H1 (cell line): ENCODE measurements around the gene GLB1L2. TPM values are rescaled to one million over a fixed set of nuclear protein-coding genes. Genes with fewer than 3 reads are reported as not detected.

Source experiments
- CTCF ChIA-PET: fragments of 300-600 bp; sonication (Branson Sonifier 250); formaldehyde crosslinking; loops from one replicate; lab custom pipeline; 2021; ENCODE audit not compliant: partially characterized antibody; lab: Charles Lee
- POLR2A ChIA-PET: fragments of 300-600 bp; sonication (Branson Sonifier 250); formaldehyde crosslinking; loops from one replicate; lab custom pipeline; 2021; ENCODE audit warnings: inconsistent platforms; ENCODE audit not compliant: partially characterized antibody; lab: Charles Lee
- DNase-seq, 2 experiments: peaks; one replicate each; pipeline versions ENCODE4 v3.0.0 to v3.0.0-alpha.2; 2010 to 2022; ENCODE audit warnings: low spot score in 2 of 2, low read depth in 1 of 2, mixed read lengths in 1 of 2
- FAIRE-seq: peaks from 2 replicates; lab custom pipeline; 2011; peaks lifted over from hg19 to GRCh38; lab: Jason Lieb, UNC
- H2AFZ ChIP-seq: 2 replicates; pipeline ENCODE4 v1.8.1; 2012; ENCODE audit warnings: low read length, inconsistent platforms
- H2AK5ac ChIP-seq: 2 replicates; pipeline ENCODE4 v1.6.1; 2013; ENCODE audit warnings: low read depth, low read length
- H2BK120ac ChIP-seq: replicated peaks from 2 replicates; pipeline ENCODE3; 2013; ENCODE audit warnings: low read depth, low read length, inconsistent platforms
- H2BK12ac ChIP-seq: 2 replicates; pipeline ENCODE4 v1.6.1; 2013; ENCODE audit warnings: low read depth, low read length
- H2BK15ac ChIP-seq: 2 replicates; pipeline ENCODE4 v1.6.1; 2013; ENCODE audit warnings: low read length
- H2BK20ac ChIP-seq: 2 replicates; pipeline ENCODE4 v1.6.1; 2013; ENCODE audit warnings: low read length
- H2BK5ac ChIP-seq: 2 replicates; pipeline ENCODE4 v1.6.1; 2013; ENCODE audit warnings: low read depth, low read length
- H3K14ac ChIP-seq: 2 replicates; pipeline ENCODE4 v1.6.1; 2013; ENCODE audit warnings: inconsistent platforms; ENCODE audit not compliant: insufficient read length
- H3K18ac ChIP-seq: 2 replicates; pipeline ENCODE4 v1.6.1; 2013; ENCODE audit warnings: low read length; ENCODE audit errors: extremely low read depth
- H3K23ac ChIP-seq: 2 replicates; pipeline ENCODE4 v1.6.1; 2013; ENCODE audit warnings: inconsistent platforms; ENCODE audit not compliant: insufficient read length
- H3K23me2 ChIP-seq: 2 replicates; pipeline ENCODE4 v1.6.1; 2013; ENCODE audit warnings: low read depth, low read length
- H3K27ac ChIP-seq: 2 replicates; pipeline ENCODE4 v1.6.1; 2011; ENCODE audit warnings: low read depth, low read length, inconsistent platforms
- H3K27me3 ChIP-seq, 4 experiments: replicated peaks in 1 of 4; 1 replicate in 1 of 4; 2 replicates in 3 of 4; pipeline versions ENCODE4 v1.6.1 to v1.8.1; 2011 to 2013; ENCODE audit warnings: low read length in 3 of 4, mild to moderate bottlenecking in 3 of 4, inconsistent platforms in 2 of 4, mixed read lengths in 2 of 4, moderate library complexity in 1 of 4; ENCODE audit not compliant: control insufficient read depth in 3 of 4, insufficient read depth in 3 of 4; ENCODE audit errors: extremely low read depth in 1 of 4
- H3K36me3 ChIP-seq, 4 experiments: 2 replicates each; pipeline versions ENCODE4 v1.6.1 to v1.8.1; 2011 to 2013; ENCODE audit warnings: mild to moderate bottlenecking in 4 of 4, low read length in 3 of 4, moderate library complexity in 2 of 4, control low read depth in 1 of 4, inconsistent platforms in 1 of 4; ENCODE audit not compliant: insufficient read depth in 4 of 4, control insufficient read depth in 2 of 4
- H3K4ac ChIP-seq: replicated peaks from 2 replicates; pipeline ENCODE3; 2013; ENCODE audit warnings: low read length, low read depth, mixed read lengths, inconsistent platforms; ENCODE audit not compliant: insufficient read length
- H3K4me1 ChIP-seq, 4 experiments: replicated peaks in 1 of 4; 1 replicate in 1 of 4; 2 replicates in 3 of 4; pipeline versions ENCODE4 v1.6.1 to v1.8.1; 2011 to 2013; ENCODE audit warnings: low read length in 3 of 4, inconsistent platforms in 2 of 4, mixed read lengths in 1 of 4; ENCODE audit not compliant: insufficient read depth in 4 of 4, control insufficient read depth in 3 of 4
- H3K4me2 ChIP-seq, 2 experiments: 2 replicates each; pipeline versions ENCODE4 v1.6.1 to v1.8.1; 2011 to 2013; ENCODE audit warnings: low read depth in 2 of 2, low read length in 2 of 2, control low read depth in 1 of 2, inconsistent platforms in 1 of 2, mild to moderate bottlenecking in 1 of 2; ENCODE audit not compliant: insufficient read depth in 1 of 2
- H3K4me3 ChIP-seq, 4 experiments: fragments of 200-600, 300-600 bp in 1 of 4; sonication (generic), shearing (Covaris generic), sonication (Bioruptor Twin) in 1 of 4; 2 replicates each; pipeline versions ENCODE4 v1.5.1 to v1.8.1; 2011 to 2016; ENCODE audit warnings: low read length in 4 of 4, low read depth in 3 of 4, control low read depth in 2 of 4, inconsistent platforms in 2 of 4, mild to moderate bottlenecking in 2 of 4, mixed read lengths in 1 of 4, moderate library complexity in 1 of 4; ENCODE audit not compliant: insufficient read depth in 2 of 4; ENCODE audit errors: extremely low read depth in 1 of 4
- H3K56ac ChIP-seq: replicated peaks from 2 replicates; pipeline ENCODE3; 2013; ENCODE audit warnings: low read depth, mild to moderate bottlenecking, mixed read lengths, low read length, inconsistent platforms; ENCODE audit not compliant: insufficient read length
- H3K79me1 ChIP-seq: 2 replicates; pipeline ENCODE4 v1.6.1; 2013; ENCODE audit warnings: low read depth, low read length, control low read depth
- H3K79me2 ChIP-seq, 2 experiments: 2 replicates each; pipeline versions ENCODE4 v1.6.1 to v1.8.1; 2012 to 2013; ENCODE audit warnings: low read length in 2 of 2, mild to moderate bottlenecking in 2 of 2, inconsistent platforms in 1 of 2; ENCODE audit not compliant: insufficient read depth in 2 of 2, control insufficient read depth in 1 of 2
- H3K9ac ChIP-seq, 4 experiments: replicated peaks in 1 of 4; 1 replicate in 1 of 4; 2 replicates in 3 of 4; pipeline versions ENCODE4 v1.6.1 to v1.8.1; 2011 to 2013; ENCODE audit warnings: low read depth in 3 of 4, low read length in 3 of 4, control low read depth in 2 of 4, mild to moderate bottlenecking in 2 of 4, moderate library complexity in 2 of 4, inconsistent platforms in 1 of 4; ENCODE audit errors: extremely low read depth in 1 of 4
- H3K9me3 ChIP-seq, 2 experiments: 2 replicates each; pipeline versions ENCODE4 v1.6.1 to v1.8.1; 2012 to 2013; ENCODE audit warnings: mild to moderate bottlenecking in 2 of 2, moderate library complexity in 2 of 2, control low read depth in 1 of 2, inconsistent platforms in 1 of 2, low read depth in 1 of 2, low read length in 1 of 2, mixed read lengths in 1 of 2; ENCODE audit not compliant: insufficient read depth in 2 of 2
- H4K20me1 ChIP-seq, 2 experiments: replicated peaks in 1 of 2; 2 replicates each; pipeline versions ENCODE3 to v1.8.1; 2011 to 2013; ENCODE audit warnings: inconsistent platforms in 2 of 2, low read length in 2 of 2, mild to moderate bottlenecking in 1 of 2; ENCODE audit not compliant: insufficient read depth in 2 of 2, control insufficient read depth in 1 of 2
- H4K5ac ChIP-seq: 2 replicates; pipeline ENCODE4 v1.6.1; 2013; ENCODE audit warnings: low read length, low read depth, mixed read lengths, inconsistent platforms; ENCODE audit not compliant: insufficient read length
- H4K8ac ChIP-seq: 2 replicates; pipeline ENCODE4 v1.8.0; 2013; ENCODE audit warnings: mild to moderate bottlenecking, moderate library complexity, low read length, inconsistent platforms; ENCODE audit not compliant: insufficient read depth; ENCODE audit errors: extremely low read depth
- H4K91ac ChIP-seq: replicated peaks from 2 replicates; pipeline ENCODE3; 2013; ENCODE audit warnings: low read length, mixed read lengths, inconsistent platforms; ENCODE audit not compliant: insufficient read length
- CHD1 ChIP-seq: IDR thresholded peaks from 2 replicates; pipeline ENCODE4 v1.6.1; 2012; ENCODE audit warnings: low read depth, low read length, improper control_type of control experiment
- KDM4A ChIP-seq: IDR thresholded peaks from one replicate; pipeline ENCODE4 v1.7.1; 2012; ENCODE audit warnings: low read depth, mild to moderate bottlenecking, moderate library complexity, low read length, inconsistent platforms; ENCODE audit not compliant: severe bottlenecking
- POLR2A ChIP-seq, 2 experiments: IDR thresholded peaks; 1 replicate in 1 of 2; 2 replicates in 1 of 2; pipeline ENCODE4 v1.6.1; 2011; ENCODE audit warnings: low read depth in 2 of 2, low read length in 2 of 2, mild to moderate bottlenecking in 2 of 2; ENCODE audit errors: control extremely low read depth in 1 of 2
- SIN3A ChIP-seq, 2 experiments: IDR thresholded peaks in 1 of 2; conservative IDR thresholded peaks in 1 of 2; 2 replicates each; pipeline ENCODE4 v1.6.1; 2011 to 2012; ENCODE audit warnings: low read length in 2 of 2, improper control_type of control experiment in 1 of 2, low read depth in 1 of 2, mild to moderate bottlenecking in 1 of 2
- SP4 ChIP-seq: IDR thresholded peaks from 2 replicates; pipeline ENCODE4 v1.6.1; 2012; ENCODE audit warnings: low read length, inconsistent platforms
- SRF ChIP-seq: IDR thresholded peaks from 2 replicates; pipeline ENCODE4 v1.6.1; 2011; ENCODE audit warnings: mild to moderate bottlenecking, low read depth, low read length, moderate library complexity
- TCF12 ChIP-seq: IDR thresholded peaks from 2 replicates; pipeline ENCODE4 v1.6.1; 2011; ENCODE audit warnings: low read depth, mild to moderate bottlenecking, low read length
- WGBS, 2 experiments: shearing (Covaris generic) in 1 of 2; methylation state at CpG; one replicate each; pipeline versions ENCODE4 v1.1.6 to v1.1.7; 2013 to 2015; ENCODE audit warnings: low lambda C conversion rate in 2 of 2, mixed read lengths in 2 of 2, inconsistent platforms in 1 of 2, low coverage in 1 of 2, missing lambda C conversion rate in 1 of 2; ENCODE audit not compliant: insufficient replicate concordance in 2 of 2, insufficient coverage in 1 of 2, insufficient read length in 1 of 2; ENCODE audit errors: extremely low coverage in 1 of 2, missing lambda C conversion rate in 1 of 2; 5-methylcytosine and 5-hydroxymethylcytosine counted together
- polyA plus RNA-seq, 7 experiments: library from polyadenylated mRNA; depleted of rRNA in 3 of 7; stranded (reverse) in 5 of 7; unstranded in 2 of 7; fragments of >200 nt in 5 of 7; fragments of 200-250 nt in 2 of 7; gene quantifications; 1 replicate in 5 of 7; 2 replicates in 1 of 7; 4 replicates in 1 of 7; pipeline versions ENCODE4 v1.2.1 to v1.2.3, GENCODE V29; 2011 to 2013; ENCODE audit warnings: missing spikeins in 2 of 7, mixed read lengths in 2 of 7
- total RNA-seq: library from RNA; stranded (reverse); fragmentation: NEBNext Ultra II Directional; extraction: Animal tissue kit (Norgen Biotek cat#: 25700); gene quantifications from 2 replicates; pipeline ENCODE4 v1.2.1, GENCODE V29; 2021

The GLB1L2 gene
- total and polyA plus RNA-seq, 2 of the 8 experiments (the other 6 are each of a cell fraction or from before 2014, with no cell fraction given) = 4.4 to 7.9 TPM

DNA sequence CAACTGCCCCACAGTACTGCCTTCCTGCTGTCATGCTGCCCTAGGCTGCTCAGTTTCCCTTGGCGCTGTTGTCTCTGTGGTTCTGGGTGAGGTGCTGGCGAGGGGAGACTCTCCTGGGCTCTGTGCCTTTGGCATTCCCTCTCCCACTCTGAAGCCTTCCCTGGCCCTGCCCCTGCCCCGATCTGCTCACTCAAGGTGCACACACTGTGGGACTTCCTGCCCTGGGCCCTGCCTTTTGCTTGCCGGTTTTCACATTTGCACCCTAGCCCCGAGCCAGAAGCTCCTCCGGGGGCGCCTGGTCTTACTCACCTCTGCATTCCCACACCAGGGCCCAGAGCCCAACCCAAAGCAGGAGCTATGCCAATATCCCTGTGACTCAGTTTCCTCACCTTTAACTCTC is 68.2 kb downstream of the GLB1L2 start:
- Histone ChIP-seq H3K36me3 (peaks cover 0 to 4% (median 0%) of the 10 kb centered on the region in 4 experiments; a peak in 1 of 8 replicates), H2AK5ac (0 out of 2 replicates have a peak overlapping the region, but pooled peaks have one; percentile 53), H2AFZ (no peak overlapping the region), H3K23me2 (0 out of 2 replicates have a peak, but pooled peaks cover 2% of the 10 kb centered on the region), H3K14ac (no peak overlapping the region), H3K18ac (no peak overlapping the region), H4K91ac (no peak overlapping the region), H3K23ac (no peak overlapping the region), H3K4me3 (no peak overlapping the region), H3K27ac (no peak overlapping the region), H3K79me1 (peaks cover 11% of the 10 kb centered on the region), H2BK12ac (no peak overlapping the region), H3K9me3 (no peaks in the 10 kb centered on the region), H3K4me2 (no peak overlapping the region), H3K4me1 (peaks cover 0 to 12% (median 3%) of the 10 kb centered on the region in 4 experiments; a peak in 2 of 7 replicates), H2BK5ac (no peak overlapping the region), H3K9ac (no peak overlapping the region), H4K20me1 (peaks cover 6 to 32% of the 10 kb centered on the region in 2 experiments), H3K56ac (no peak overlapping the region), H3K4ac (no peak overlapping the region), H2BK120ac (no peak overlapping the region), H3K79me2 (peaks cover 0 to 49% of the 10 kb centered on the region in 2 experiments; a peak in 1 of 4 replicates), H2BK20ac (no peak overlapping the region), H2BK15ac (no peak overlapping the region), H3K27me3 (no peaks in the 10 kb centered on the region), H4K5ac (no peak overlapping the region), H4K8ac (no peak overlapping the region)
- WGBS, 2 experiments = 90% methylated on average over 7 of the region's 7 CpGs; no CpG with 5 or more reads in 1 of the 2 experiments
- ChIA-PET CTCF (interaction anchor here (1.1 to 1.8 kb wide), 3 partner anchors 12 to 40 kb away, joined by 4 to 9 read pairs (median 5); partner anchors contain the start of gene B3GAT1), POLR2A (interaction anchor here (1.3 kb wide), 1 partner anchor 11 kb away, joined by 3 read pairs; no protein-coding TSS in a partner anchor)
- TF ChIP-seq SP4 (no peak), SIN3A (conservative IDR thresholded peaks at IDR 0.05 in 1 of 2, IDR thresholded peaks at IDR 0.05 in 1 of 2; ENCODE audit: low read depth in 1 of 2, low read length in 2 of 2) (no peak), TCF12 (no peak), SRF (no peak), POLR2A (IDR thresholded peaks at IDR 0.05; ENCODE audit: control extremely low read depth in 1 of 2, low read depth in 2 of 2, low read length in 2 of 2) (no peak), CHD1 (no peak), KDM4A (no peak)
- no peak for FAIRE-seq
- no peak for DNase-seq
